Coronary artery (tissue), 2 donors: ENCODE data around the gene SNX27.

Experiments
- DNase-seq: peaks from one replicate; pipeline ENCODE4 v3.0.0-alpha.2; 2017; ENCODE audit warnings: low spot score
- H3K27ac ChIP-seq, 2 donors: fragments of 200-600 bp; sonication (generic); one replicate each; pipeline ENCODE4 v1.5.1; 2016 to 2019
- H3K4me3 ChIP-seq: fragments of 200-600 bp; sonication (generic); 2 replicates; pipeline ENCODE4 v1.5.1; 2016; ENCODE audit warnings: mild to moderate bottlenecking, moderate library complexity
- CTCF ChIP-seq: fragments of 200-600 bp; sonication (generic); IDR thresholded peaks from one replicate; pipeline ENCODE4 v1.5.1; 2019; ENCODE audit warnings: antibody characterized with exemption

The SNX27 gene

GRCh38 chr1:151684128-151684527, 72.3 kb downstream of the SNX27 start:
- Histone ChIP-seq H3K4me3 (no peak overlapping the region), H3K27ac (no peak overlapping the region)
- DNase-seq = no peak
- no peak for TF ChIP-seq CTCF

- no peak overlapping the region for H3K27ac ChIP-seq
- H3K4me3 ChIP-seq = no peak overlapping the region
- DNase-seq = no peak
- TF ChIP-seq CTCF = no peak
Observed at GRCh38 chr1:151686561-151686960, 74.7 kb downstream of the SNX27 start.

GRCh38 chr1:151689494-151689893, 77.6 kb downstream of the SNX27 start:
- no peak overlapping the region for H3K27ac ChIP-seq
- no peak for DNase-seq
- TF ChIP-seq CTCF = no peak
- H3K4me3 ChIP-seq = no peak overlapping the region

GRCh38 chr1:151692226-151692625, 80.4 kb downstream of the SNX27 start:
- no peak for DNase-seq
- TF ChIP-seq CTCF = no peak
- no peak overlapping the region for H3K4me3 ChIP-seq
- H3K27ac ChIP-seq = no peak overlapping the region

GRCh38 chr1:151693057-151693651, 81.3 kb downstream of the SNX27 start:
- DNase-seq = no peak
- no peak for TF ChIP-seq CTCF
- Histone ChIP-seq H3K4me3 (no peak overlapping the region), H3K27ac (no peak overlapping the region)

- Histone ChIP-seq H3K27ac (no peak overlapping the region), H3K4me3 (no peak overlapping the region)
- DNase-seq = no peak
- TF ChIP-seq CTCF = no peak
Observed at GRCh38 chr1:151701515-151701914, 89.7 kb downstream of the SNX27 start.

- TF ChIP-seq CTCF = no peak
- Histone ChIP-seq H3K4me3 (no peak overlapping the region), H3K27ac (no peak overlapping the region)
- no peak for DNase-seq
Observed at GRCh38 chr1:151702936-151703335, 91.1 kb downstream of the SNX27 start.
